Effector memory CD4-positive, alpha-beta T cell (primary cell): Measurements from ENCODE around the gene GK.
"Not testable (repeated sequence)": the region's sequence is repeated elsewhere in the genome, so short reads cannot be mapped to it uniquely, and the experiment has no call there.

Experiments
- DNase-seq, 3 donors: peaks; one replicate each; pipeline ENCODE4 v3.0.0-alpha.2; 2020
- H3K27ac ChIP-seq: 2 replicates; pipeline ENCODE4 v1.7.0; 2013; ENCODE audit warnings: mild to moderate bottlenecking, low read length, moderate library complexity; ENCODE audit not compliant: insufficient read depth, poor library complexity, severe bottlenecking
- H3K27me3 ChIP-seq: replicated peaks from 2 replicates; pipeline ENCODE4 v1.7.0; 2013; ENCODE audit warnings: mild to moderate bottlenecking, low read length; ENCODE audit not compliant: insufficient read depth, control insufficient read depth, poor library complexity, severe bottlenecking
- H3K36me3 ChIP-seq: 2 replicates; pipeline ENCODE4 v1.7.0; 2013; ENCODE audit warnings: mild to moderate bottlenecking, low read length, moderate library complexity; ENCODE audit not compliant: control insufficient read depth, insufficient read depth
- H3K4me1 ChIP-seq: 2 replicates; pipeline ENCODE4 v1.7.0; 2013; ENCODE audit warnings: low read length, mild to moderate bottlenecking; ENCODE audit not compliant: control insufficient read depth, insufficient read depth, poor library complexity, severe bottlenecking
- H3K4me3 ChIP-seq: 2 replicates; pipeline ENCODE4 v1.7.0; 2013; ENCODE audit warnings: low read length, low read depth, mild to moderate bottlenecking; ENCODE audit not compliant: insufficient read depth, poor library complexity, severe bottlenecking
- H3K9me3 ChIP-seq: 2 replicates; pipeline ENCODE4 v1.7.0; 2013; ENCODE audit warnings: mild to moderate bottlenecking, low read length, moderate library complexity; ENCODE audit not compliant: control insufficient read depth

The GK gene

GRCh38 chrX:30735839-30736238 lies 82.6 kb downstream of the GK start:
- peak; percentile 11 to 48 (median 15) for DNase-seq
- no peak overlapping the region for H3K4me3 ChIP-seq
- H3K4me1 ChIP-seq: no peaks in the 10 kb centered on the region
- H3K27ac ChIP-seq: no peak overlapping the region
- no peaks in the 10 kb centered on the region for H3K36me3 ChIP-seq
- H3K27me3 ChIP-seq: no peaks in the 10 kb centered on the region
- no peaks in the 10 kb centered on the region for H3K9me3 ChIP-seq

- no peak for DNase-seq
- Histone ChIP-seq H3K27ac (no peak overlapping the region), H3K4me3 (no peak overlapping the region), H3K27me3 (no peaks in the 10 kb centered on the region), H3K36me3 (no peaks in the 10 kb centered on the region), H3K9me3 (no peaks in the 10 kb centered on the region), H3K4me1 (no peaks in the 10 kb centered on the region)
Observed at GRCh38 chrX:30741545-30741944, 88.3 kb downstream of the GK start.

GRCh38 chrX:30748342-30748960 lies 95.2 kb downstream of the GK start:
- Histone ChIP-seq H3K4me1 (no peaks in the 10 kb centered on the region), H3K36me3 (no peaks in the 10 kb centered on the region), H3K4me3 (no peak overlapping the region), H3K27me3 (no peaks in the 10 kb centered on the region), H3K27ac (no peak overlapping the region), H3K9me3 (no peaks in the 10 kb centered on the region)
- DNase-seq: no peak

GRCh38 chrX:30751497-30751896 lies 98.3 kb downstream of the GK start:
- Histone ChIP-seq H3K4me3 (no peak overlapping the region), H3K36me3 (no peaks in the 10 kb centered on the region), H3K27me3 (no peaks in the 10 kb centered on the region), H3K27ac (no peak overlapping the region), H3K9me3 (no peaks in the 10 kb centered on the region), H3K4me1 (no peaks in the 10 kb centered on the region)
- DNase-seq: no peak

GRCh38 chrX:30762755-30763154 lies 109.5 kb downstream of the GK start:
- no peaks in the 10 kb centered on the region for H3K36me3 ChIP-seq
- H3K4me1 ChIP-seq: no peaks in the 10 kb centered on the region
- no peak for DNase-seq
- no peak overlapping the region for H3K4me3 ChIP-seq
- H3K27me3 ChIP-seq: no peaks in the 10 kb centered on the region
- H3K27ac ChIP-seq: no peak overlapping the region
- no peaks in the 10 kb centered on the region for H3K9me3 ChIP-seq

GRCh38 chrX:30773764-30774163 lies 120.5 kb downstream of the GK start:
- DNase-seq, H3K4me3 ChIP-seq, H3K9me3 ChIP-seq, H3K36me3 ChIP-seq, H3K27me3 ChIP-seq, H3K27ac ChIP-seq, H3K4me1 ChIP-seq: not testable (repeated sequence)

- Histone ChIP-seq H3K27ac (no peak overlapping the region), H3K27me3 (no peaks in the 10 kb centered on the region), H3K36me3 (no peaks in the 10 kb centered on the region), H3K4me1 (no peaks in the 10 kb centered on the region), H3K4me3 (no peak overlapping the region), H3K9me3 (no peaks in the 10 kb centered on the region)
- no peak for DNase-seq
Observed at GRCh38 chrX:30777575-30777974, 124.4 kb downstream of the GK start.

- Histone ChIP-seq H3K9me3 (no peaks in the 10 kb centered on the region), H3K4me1 (no peaks in the 10 kb centered on the region), H3K4me3 (no peak overlapping the region), H3K27ac (no peak overlapping the region), H3K36me3 (no peaks in the 10 kb centered on the region), H3K27me3 (no peaks in the 10 kb centered on the region)
- DNase-seq: no peak
Observed at GRCh38 chrX:30779453-30780030, 126.3 kb downstream of the GK start.
